ENCODE results near the gene CERS6. TPM values are rescaled to one million over a fixed set of nuclear protein-coding genes. Genes with fewer than 3 reads are reported as not detected.

The CERS6 gene
- polyA plus RNA-seq, 1 donor (not counting 4 experiments of a cell fraction or from before 2014, with no cell fraction given) = 19.5 TPM

DNA sequence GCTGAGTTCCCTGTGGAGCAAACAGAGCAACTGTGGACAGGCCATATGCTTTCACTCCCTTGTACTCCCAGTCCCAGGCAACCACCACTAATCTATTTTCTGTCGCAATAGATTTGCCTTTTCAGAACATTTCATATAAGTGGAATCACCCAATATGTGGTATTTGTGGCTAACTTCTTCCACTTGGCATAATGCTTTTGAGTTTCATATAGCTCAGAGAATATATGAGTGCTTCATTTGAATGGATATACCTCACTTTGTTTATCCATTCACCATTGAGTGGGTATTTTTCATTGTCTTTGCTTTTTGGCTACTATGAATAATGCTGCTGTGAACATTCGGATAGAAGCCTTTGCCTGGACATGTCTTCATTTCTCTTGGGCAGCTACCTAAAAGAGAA, 151.9 kb downstream of the CERS6 start:
- Histone ChIP-seq H3K4me3 (ENCODE audit: control insufficient read depth in 2 of 3, extremely low read depth in 1 of 3, insufficient read depth in 2 of 3, low read depth in 1 of 3, low read length in 3 of 3) (peak overlapping the region in 1 of 3 experiments; percentile 33), H3K27me3 (ENCODE audit: control insufficient read depth, extremely low read depth, insufficient read depth, low read length) (no peaks in the 10 kb centered on the region), H3K9me1 (ENCODE audit: control insufficient read depth, extremely low read depth, insufficient read depth, low read length) (no peaks in the 10 kb centered on the region), H3K4me1 (ENCODE audit: control insufficient read depth, extremely low read depth, insufficient read depth, low read length) (peaks cover 25% of the 10 kb centered on the region), H3K79me2 (ENCODE audit: control insufficient read depth, insufficient read depth, low read length) (peaks cover 33% of the 10 kb centered on the region), H3K9ac (ENCODE audit: control insufficient read depth, extremely low read depth, insufficient read depth, low read length) (peak overlapping the region; percentile 44), H3K9me3 (ENCODE audit: control insufficient read depth, low read depth, low read length) (peaks cover 10% of the 10 kb centered on the region), H3K27ac (ENCODE audit: control insufficient read depth, insufficient read depth, low read length) (peak overlapping the region; percentile 87), H2AFZ (ENCODE audit: control insufficient read depth, low read length) (no peak overlapping the region), H3K36me3 (ENCODE audit: control insufficient read depth in 2 of 2, extremely low read depth in 1 of 2, insufficient read depth in 2 of 2, low read length in 2 of 2) (no peaks in the 10 kb centered on the region), H3K4me2 (ENCODE audit: control insufficient read depth, extremely low read depth, insufficient read depth, low read depth, low read length) (peak overlapping the region; percentile 80), H4K20me1 (ENCODE audit: control insufficient read depth, extremely low read depth, insufficient read depth, low read length) (no peaks in the 10 kb centered on the region)
- peak; percentile 86 for FAIRE-seq
- DNase-seq (ENCODE audit: low read depth, low spot score) = peak; percentile 61
- dilution Hi-C loops (cut with MboI; ENCODE audit: extremely low pct_ligation_motif_present, low sequenced_read_pairs) = no loop called here
- TF ChIP-seq EZH2 (IDR thresholded peaks at IDR 0.05; ENCODE audit: low read length) = no peak
- TF ChIP-seq, protein P1, sequence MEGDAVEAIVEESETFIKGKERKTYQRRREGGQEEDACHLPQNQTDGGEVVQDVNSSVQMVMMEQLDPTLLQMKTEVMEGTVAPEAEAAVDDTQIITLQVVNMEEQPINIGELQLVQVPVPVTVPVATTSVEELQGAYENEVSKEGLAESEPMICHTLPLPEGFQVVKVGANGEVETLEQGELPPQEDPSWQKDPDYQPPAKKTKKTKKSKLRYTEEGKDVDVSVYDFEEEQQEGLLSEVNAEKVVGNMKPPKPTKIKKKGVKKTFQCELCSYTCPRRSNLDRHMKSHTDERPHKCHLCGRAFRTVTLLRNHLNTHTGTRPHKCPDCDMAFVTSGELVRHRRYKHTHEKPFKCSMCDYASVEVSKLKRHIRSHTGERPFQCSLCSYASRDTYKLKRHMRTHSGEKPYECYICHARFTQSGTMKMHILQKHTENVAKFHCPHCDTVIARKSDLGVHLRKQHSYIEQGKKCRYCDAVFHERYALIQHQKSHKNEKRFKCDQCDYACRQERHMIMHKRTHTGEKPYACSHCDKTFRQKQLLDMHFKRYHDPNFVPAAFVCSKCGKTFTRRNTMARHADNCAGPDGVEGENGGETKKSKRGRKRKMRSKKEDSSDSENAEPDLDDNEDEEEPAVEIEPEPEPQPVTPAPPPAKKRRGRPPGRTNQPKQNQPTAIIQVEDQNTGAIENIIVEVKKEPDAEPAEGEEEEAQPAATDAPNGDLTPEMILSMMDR (optimal IDR thresholded peaks at IDR 0.05 in 1 of 3, IDR thresholded peaks at IDR 0.05 in 1 of 3, conservative IDR thresholded peaks at IDR 0.05 in 1 of 3; ENCODE audit: extremely low read depth in 1 of 3, insufficient read depth in 2 of 3, low read length in 3 of 3) = no peak

DNA sequence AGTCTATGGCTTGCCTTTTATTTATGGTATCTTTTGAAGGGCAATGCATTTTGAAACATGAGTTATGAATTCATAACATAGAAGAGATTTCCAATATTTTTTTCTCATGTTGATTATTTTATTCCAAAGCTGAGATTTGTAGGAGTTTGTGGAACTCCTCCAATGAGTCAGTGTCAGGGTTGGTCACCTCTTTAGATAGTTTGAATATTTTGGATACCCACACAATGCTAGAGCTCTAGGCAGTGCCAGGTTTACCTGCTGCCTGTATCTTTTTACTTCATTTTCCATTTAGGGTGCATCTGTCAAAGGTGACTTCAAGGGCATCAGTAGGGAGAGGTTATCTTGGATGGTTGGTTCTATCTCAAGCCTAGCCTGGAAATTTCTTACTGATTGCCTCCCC, 152.7 kb downstream of the CERS6 start:
- DNase-seq (ENCODE audit: low read depth, low spot score) (no peak), FAIRE-seq (no peak)
- peak overlapping the region; percentile 80 for H3K4me2 ChIP-seq (ENCODE audit: control insufficient read depth, extremely low read depth, insufficient read depth, low read depth, low read length)
- peak overlapping the region in 2 of 3 experiments; percentile 33 to 43 for H3K4me3 ChIP-seq (ENCODE audit: control insufficient read depth in 2 of 3, extremely low read depth in 1 of 3, insufficient read depth in 2 of 3, low read depth in 1 of 3, low read length in 3 of 3)
- no peaks in the 10 kb centered on the region for H3K36me3 ChIP-seq (ENCODE audit: control insufficient read depth in 2 of 2, extremely low read depth in 1 of 2, insufficient read depth in 2 of 2, low read length in 2 of 2)
- H3K27ac ChIP-seq (ENCODE audit: control insufficient read depth, insufficient read depth, low read length) = peak overlapping the region; percentile 87
- peaks cover 10% of the 10 kb centered on the region for H3K9me3 ChIP-seq (ENCODE audit: control insufficient read depth, low read depth, low read length)
- no peak overlapping the region for H2AFZ ChIP-seq (ENCODE audit: control insufficient read depth, low read length)
- no peak for TF ChIP-seq EZH2 (IDR thresholded peaks at IDR 0.05; ENCODE audit: low read length)
- TF ChIP-seq, protein P1 (optimal IDR thresholded peaks at IDR 0.05 in 1 of 3, IDR thresholded peaks at IDR 0.05 in 1 of 3, conservative IDR thresholded peaks at IDR 0.05 in 1 of 3; ENCODE audit: extremely low read depth in 1 of 3, insufficient read depth in 2 of 3, low read length in 3 of 3) = no peak
- no peaks in the 10 kb centered on the region for H4K20me1 ChIP-seq (ENCODE audit: control insufficient read depth, extremely low read depth, insufficient read depth, low read length)
- peaks cover 32% of the 10 kb centered on the region for H3K79me2 ChIP-seq (ENCODE audit: control insufficient read depth, insufficient read depth, low read length)
- no peaks in the 10 kb centered on the region for H3K9me1 ChIP-seq (ENCODE audit: control insufficient read depth, extremely low read depth, insufficient read depth, low read length)
- no peaks in the 10 kb centered on the region for H3K27me3 ChIP-seq (ENCODE audit: control insufficient read depth, extremely low read depth, insufficient read depth, low read length)
- dilution Hi-C loops (cut with MboI; ENCODE audit: extremely low pct_ligation_motif_present, low sequenced_read_pairs) = no loop called here
- peak overlapping the region; percentile 44 for H3K9ac ChIP-seq (ENCODE audit: control insufficient read depth, extremely low read depth, insufficient read depth, low read length)
- peaks cover 27% of the 10 kb centered on the region for H3K4me1 ChIP-seq (ENCODE audit: control insufficient read depth, extremely low read depth, insufficient read depth, low read length)
